HUES48 (cell line): ENCODE data around the gene GIPC1.

Experiments used
- H3K27ac ChIP-seq: one replicate; pipeline ENCODE4 v1.7.0; 2013; ENCODE audit warnings: low read depth, low read length, inconsistent platforms
- H3K27me3 ChIP-seq: 2 replicates; pipeline ENCODE4 v1.6.1; 2013; ENCODE audit warnings: mild to moderate bottlenecking, low read length; ENCODE audit not compliant: control insufficient read depth, insufficient read depth
- H3K36me3 ChIP-seq: 2 replicates; pipeline ENCODE4 v1.6.1; 2013; ENCODE audit warnings: low read length; ENCODE audit not compliant: control insufficient read depth, insufficient read depth
- H3K4me1 ChIP-seq: 2 replicates; pipeline ENCODE4 v1.6.1; 2013; ENCODE audit warnings: mild to moderate bottlenecking, low read length; ENCODE audit not compliant: control insufficient read depth, insufficient read depth
- H3K4me3 ChIP-seq: 2 replicates; pipeline ENCODE4 v1.5.1; 2013; ENCODE audit warnings: mild to moderate bottlenecking, low read depth, low read length
- H3K9ac ChIP-seq: 2 replicates; pipeline ENCODE4 v1.6.1; 2013; ENCODE audit warnings: mild to moderate bottlenecking, low read depth, low read length, moderate library complexity
- H3K9me3 ChIP-seq: 2 replicates; pipeline ENCODE4 v1.6.1; 2013; ENCODE audit warnings: low read length; ENCODE audit not compliant: control insufficient read depth, insufficient read depth

Gene GIPC1

GRCh38 chr19:14487370-14488125, 8.4 kb downstream of the GIPC1 start:
- peaks cover 33% of the 10 kb centered on the region for H3K36me3 ChIP-seq
- H3K9ac ChIP-seq = no peak overlapping the region
- H3K27me3 ChIP-seq = no peaks in the 10 kb centered on the region
- no peaks in the 10 kb centered on the region for H3K9me3 ChIP-seq
- H3K27ac ChIP-seq = no peak overlapping the region
- H3K4me1 ChIP-seq = no peaks in the 10 kb centered on the region
- H3K4me3 ChIP-seq = no peak overlapping the region

- H3K4me1 ChIP-seq = no peaks in the 10 kb centered on the region
- no peak overlapping the region for H3K27ac ChIP-seq
- no peaks in the 10 kb centered on the region for H3K27me3 ChIP-seq
- H3K9ac ChIP-seq = no peak overlapping the region
- H3K36me3 ChIP-seq = peaks cover 35% of the 10 kb centered on the region
- H3K4me3 ChIP-seq = no peak overlapping the region
- H3K9me3 ChIP-seq = no peaks in the 10 kb centered on the region
Observed at GRCh38 chr19:14482172-14482941, 13.6 kb downstream of the GIPC1 start.

- Histone ChIP-seq H3K9me3 (no peaks in the 10 kb centered on the region), H3K9ac (no peak overlapping the region), H3K36me3 (peaks cover 32% of the 10 kb centered on the region), H3K4me1 (peaks cover 4% of the 10 kb centered on the region; the same call in 1 of the 2 replicates), H3K27ac (no peak overlapping the region), H3K4me3 (no peak overlapping the region), H3K27me3 (no peaks in the 10 kb centered on the region)
Observed at GRCh38 chr19:14480700-14481079, 15.2 kb downstream of the GIPC1 start.

- H3K4me1 ChIP-seq = peaks cover 8% of the 10 kb centered on the region; the same call in 1 of the 2 replicates
- no peak overlapping the region for H3K4me3 ChIP-seq
- no peak overlapping the region for H3K9ac ChIP-seq
- H3K27ac ChIP-seq = no peak overlapping the region
- no peaks in the 10 kb centered on the region for H3K27me3 ChIP-seq
- H3K9me3 ChIP-seq = no peaks in the 10 kb centered on the region
- H3K36me3 ChIP-seq = peaks cover 32% of the 10 kb centered on the region
Observed at GRCh38 chr19:14479975-14480699, 15.8 kb downstream of the GIPC1 start.

GRCh38 chr19:14479309-14479974, 16.5 kb downstream of the GIPC1 start:
- Histone ChIP-seq H3K27me3 (no peaks in the 10 kb centered on the region), H3K4me1 (peaks cover 10% of the 10 kb centered on the region; the same call in 1 of the 2 replicates), H3K9ac (no peak overlapping the region), H3K36me3 (peaks cover 32% of the 10 kb centered on the region), H3K4me3 (no peak overlapping the region), H3K27ac (no peak overlapping the region), H3K9me3 (no peaks in the 10 kb centered on the region)

GRCh38 chr19:14478113-14478545, 17.8 kb downstream of the GIPC1 start:
- H3K27me3 ChIP-seq = no peaks in the 10 kb centered on the region
- H3K4me1 ChIP-seq = peaks cover 10% of the 10 kb centered on the region; the same call in 1 of the 2 replicates
- no peak overlapping the region for H3K27ac ChIP-seq
- no peak overlapping the region for H3K4me3 ChIP-seq
- H3K9ac ChIP-seq = no peak overlapping the region
- H3K36me3 ChIP-seq = peaks cover 30% of the 10 kb centered on the region
- H3K9me3 ChIP-seq = no peaks in the 10 kb centered on the region

GRCh38 chr19:14477418-14478112, 18.4 kb downstream of the GIPC1 start:
- Histone ChIP-seq H3K36me3 (peaks cover 30% of the 10 kb centered on the region), H3K9ac (no peak overlapping the region), H3K27ac (no peak overlapping the region), H3K4me1 (peaks cover 10% of the 10 kb centered on the region; the same call in 1 of the 2 replicates), H3K4me3 (no peak overlapping the region), H3K9me3 (no peaks in the 10 kb centered on the region), H3K27me3 (no peaks in the 10 kb centered on the region)

- Histone ChIP-seq H3K4me1 (peaks cover 10% of the 10 kb centered on the region; the same call in 1 of the 2 replicates), H3K9ac (no peak overlapping the region), H3K36me3 (peaks cover 27% of the 10 kb centered on the region), H3K9me3 (no peaks in the 10 kb centered on the region), H3K27me3 (no peaks in the 10 kb centered on the region), H3K4me3 (no peak overlapping the region), H3K27ac (no peak overlapping the region)
Observed at GRCh38 chr19:14476673-14477401, 19.1 kb downstream of the GIPC1 start.

GRCh38 chr19:14476327-14476672, 19.6 kb downstream of the GIPC1 start:
- Histone ChIP-seq H3K9ac (no peak overlapping the region), H3K36me3 (peaks cover 27% of the 10 kb centered on the region), H3K4me3 (no peak overlapping the region), H3K27ac (no peak overlapping the region), H3K9me3 (no peaks in the 10 kb centered on the region), H3K4me1 (peaks cover 10% of the 10 kb centered on the region; the same call in 1 of the 2 replicates), H3K27me3 (no peaks in the 10 kb centered on the region)
